ENCODE measurements around the gene SNX30.

- TF ChIP-seq CTCF (conservative IDR thresholded peaks at IDR 0.05) (no peak), ZFX (IDR thresholded peaks at IDR 0.05) (no peak)
These were observed 14.3 kb downstream of the SNX30 start for GRCh38 chr9:112764837-112765236.

All from C4-2B (cell line).